ENCODE measurements around the gene CROCC2.

CROCC2 gene

GRCh38 chr2:240981871-240982800 lies 76.0 kb downstream of the CROCC2 start:
- H3K27me3 ChIP-seq (ENCODE audit: control insufficient read depth, insufficient read depth, low read length): peaks cover 14% of the 10 kb centered on the region
- no peak overlapping the region for H3K27ac ChIP-seq (ENCODE audit: low read length)
- H3K4me1 ChIP-seq (ENCODE audit: control insufficient read depth, low read depth, low read length): no peaks in the 10 kb centered on the region
- no peak overlapping the region for H3K4me3 ChIP-seq (ENCODE audit: low read length)
- no peaks in the 10 kb centered on the region for H3K9me3 ChIP-seq (ENCODE audit: control insufficient read depth, low read depth, low read length)
- no peaks in the 10 kb centered on the region for H3K36me3 ChIP-seq (ENCODE audit: control insufficient read depth, low read depth, low read length)
- no peak overlapping the region for H3K9ac ChIP-seq (ENCODE audit: low read length)

- Histone ChIP-seq H3K27ac (ENCODE audit: low read length) (no peak overlapping the region), H3K36me3 (ENCODE audit: control insufficient read depth, low read depth, low read length) (no peaks in the 10 kb centered on the region), H3K9me3 (ENCODE audit: control insufficient read depth, low read depth, low read length) (no peaks in the 10 kb centered on the region), H3K27me3 (ENCODE audit: control insufficient read depth, insufficient read depth, low read length) (peaks cover 14% of the 10 kb centered on the region), H3K4me3 (ENCODE audit: low read length) (no peak overlapping the region), H3K9ac (ENCODE audit: low read length) (no peak overlapping the region), H3K4me1 (ENCODE audit: control insufficient read depth, low read depth, low read length) (no peaks in the 10 kb centered on the region)
Measured at GRCh38 chr2:240982821-240983281, 76.7 kb downstream of the CROCC2 start.

- Histone ChIP-seq H3K27ac (ENCODE audit: low read length) (no peak overlapping the region), H3K36me3 (ENCODE audit: control insufficient read depth, low read depth, low read length) (no peaks in the 10 kb centered on the region), H3K27me3 (ENCODE audit: control insufficient read depth, insufficient read depth, low read length) (peaks cover 14% of the 10 kb centered on the region), H3K4me1 (ENCODE audit: control insufficient read depth, low read depth, low read length) (no peaks in the 10 kb centered on the region), H3K9me3 (ENCODE audit: control insufficient read depth, low read depth, low read length) (no peaks in the 10 kb centered on the region), H3K4me3 (ENCODE audit: low read length) (no peak overlapping the region), H3K9ac (ENCODE audit: low read length) (no peak overlapping the region)
Measured at GRCh38 chr2:240983361-240983995, 77.3 kb downstream of the CROCC2 start.

DNA sequence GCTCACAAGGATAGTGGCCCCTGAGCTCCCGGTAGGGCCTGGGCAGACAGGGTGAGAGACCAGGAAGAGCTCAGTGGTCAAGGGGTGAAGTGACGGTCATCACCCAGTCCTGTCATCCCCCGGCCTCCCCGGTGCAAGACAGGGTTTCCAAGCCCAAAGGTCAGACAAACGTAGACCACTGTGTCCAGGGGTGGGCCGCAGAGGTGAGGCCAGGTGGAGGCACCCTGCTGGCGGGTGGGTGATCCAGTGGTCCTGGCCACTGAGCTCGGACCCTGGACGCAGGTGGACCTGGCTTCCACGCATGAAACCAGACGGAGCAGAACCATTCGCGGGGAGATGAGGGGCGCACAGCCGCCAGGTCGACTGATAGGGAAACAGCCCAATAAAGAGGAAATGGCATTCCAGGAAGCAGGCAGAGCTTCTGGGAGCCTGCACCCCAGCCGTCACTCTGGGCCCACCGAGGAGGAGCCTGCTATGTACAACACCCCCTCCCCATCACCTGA lies 77.9 kb downstream of the CROCC2 start:
- peaks cover 14% of the 10 kb centered on the region for H3K27me3 ChIP-seq (ENCODE audit: control insufficient read depth, insufficient read depth, low read length)
- H3K4me1 ChIP-seq (ENCODE audit: control insufficient read depth, low read depth, low read length): no peaks in the 10 kb centered on the region
- no peaks in the 10 kb centered on the region for H3K9me3 ChIP-seq (ENCODE audit: control insufficient read depth, low read depth, low read length)
- no peak overlapping the region for H3K27ac ChIP-seq (ENCODE audit: low read length)
- no peak overlapping the region for H3K9ac ChIP-seq (ENCODE audit: low read length)
- no peaks in the 10 kb centered on the region for H3K36me3 ChIP-seq (ENCODE audit: control insufficient read depth, low read depth, low read length)
- H3K4me3 ChIP-seq (ENCODE audit: low read length): no peak overlapping the region

- Histone ChIP-seq H3K36me3 (ENCODE audit: control insufficient read depth, low read depth, low read length) (no peaks in the 10 kb centered on the region), H3K27me3 (ENCODE audit: control insufficient read depth, insufficient read depth, low read length) (peaks cover 14% of the 10 kb centered on the region), H3K4me3 (ENCODE audit: low read length) (no peak overlapping the region), H3K9me3 (ENCODE audit: control insufficient read depth, low read depth, low read length) (no peaks in the 10 kb centered on the region), H3K4me1 (ENCODE audit: control insufficient read depth, low read depth, low read length) (no peaks in the 10 kb centered on the region), H3K27ac (ENCODE audit: low read length) (no peak overlapping the region), H3K9ac (ENCODE audit: low read length) (no peak overlapping the region)
Measured at GRCh38 chr2:240985881-240986786, 80.0 kb downstream of the CROCC2 start.

DNA sequence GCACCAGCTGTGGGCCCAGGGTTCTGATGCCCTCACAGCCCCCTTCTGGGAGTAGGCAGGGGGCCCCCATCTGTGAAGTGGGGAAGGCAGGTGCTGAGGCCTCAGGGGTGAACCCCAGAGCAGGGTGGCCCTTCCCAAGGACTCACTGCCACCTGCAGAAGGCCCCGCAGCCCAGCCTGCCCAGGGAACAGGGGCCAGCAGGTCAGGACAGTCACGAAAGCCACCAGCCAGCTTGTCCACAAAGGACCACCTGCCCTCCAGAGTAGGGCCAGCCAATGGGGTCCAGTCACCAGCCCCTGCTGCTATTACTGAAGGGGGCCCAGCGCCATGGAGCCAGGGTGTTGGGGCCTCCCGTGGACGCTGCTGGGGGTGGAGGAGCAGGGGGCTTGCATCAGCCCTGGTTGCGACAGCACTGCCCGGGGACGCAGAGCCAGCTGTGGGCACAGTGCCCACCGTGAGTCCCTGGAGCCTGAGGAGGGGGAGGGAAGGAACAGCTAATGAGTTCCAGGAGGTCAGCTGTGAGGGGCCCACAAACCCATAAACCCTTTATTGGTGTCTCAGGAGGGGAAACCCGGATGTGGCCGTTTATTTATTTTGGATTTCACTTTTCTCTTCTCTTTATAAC lies 80.8 kb downstream of the CROCC2 start:
- no peak overlapping the region for H3K27ac ChIP-seq (ENCODE audit: low read length)
- no peaks in the 10 kb centered on the region for H3K9me3 ChIP-seq (ENCODE audit: control insufficient read depth, low read depth, low read length)
- H3K9ac ChIP-seq (ENCODE audit: low read length): no peak overlapping the region
- H3K36me3 ChIP-seq (ENCODE audit: control insufficient read depth, low read depth, low read length): no peaks in the 10 kb centered on the region
- H3K27me3 ChIP-seq (ENCODE audit: control insufficient read depth, insufficient read depth, low read length): peaks cover 13% of the 10 kb centered on the region
- H3K4me1 ChIP-seq (ENCODE audit: control insufficient read depth, low read depth, low read length): no peaks in the 10 kb centered on the region
- no peak overlapping the region for H3K4me3 ChIP-seq (ENCODE audit: low read length)

DNA sequence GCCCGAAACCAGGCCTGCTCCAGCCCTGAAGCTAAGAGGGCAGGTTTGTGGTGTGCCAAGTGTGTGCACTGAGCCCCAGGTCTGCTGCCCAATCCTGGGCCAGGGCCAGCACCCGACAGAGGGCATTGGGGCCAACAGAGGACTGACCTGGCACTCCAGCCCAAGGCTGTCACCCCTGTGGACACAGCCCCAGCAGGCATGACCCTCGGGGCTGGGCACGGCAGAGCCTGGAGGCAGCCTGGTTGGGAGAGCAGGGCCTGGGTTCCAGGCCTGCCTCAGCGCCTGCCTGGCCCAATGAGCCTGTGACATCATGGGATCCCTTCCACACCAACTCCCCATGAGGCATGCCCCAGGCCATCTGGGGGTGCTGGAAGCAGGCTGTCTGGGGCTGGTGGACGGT lies 81.5 kb downstream of the CROCC2 start:
- no peaks in the 10 kb centered on the region for H3K36me3 ChIP-seq (ENCODE audit: control insufficient read depth, low read depth, low read length)
- H3K27ac ChIP-seq (ENCODE audit: low read length): no peak overlapping the region
- H3K9me3 ChIP-seq (ENCODE audit: control insufficient read depth, low read depth, low read length): no peaks in the 10 kb centered on the region
- no peak overlapping the region for H3K4me3 ChIP-seq (ENCODE audit: low read length)
- H3K4me1 ChIP-seq (ENCODE audit: control insufficient read depth, low read depth, low read length): no peaks in the 10 kb centered on the region
- H3K27me3 ChIP-seq (ENCODE audit: control insufficient read depth, insufficient read depth, low read length): peaks cover 6% of the 10 kb centered on the region
- H3K9ac ChIP-seq (ENCODE audit: low read length): no peak overlapping the region

DNA sequence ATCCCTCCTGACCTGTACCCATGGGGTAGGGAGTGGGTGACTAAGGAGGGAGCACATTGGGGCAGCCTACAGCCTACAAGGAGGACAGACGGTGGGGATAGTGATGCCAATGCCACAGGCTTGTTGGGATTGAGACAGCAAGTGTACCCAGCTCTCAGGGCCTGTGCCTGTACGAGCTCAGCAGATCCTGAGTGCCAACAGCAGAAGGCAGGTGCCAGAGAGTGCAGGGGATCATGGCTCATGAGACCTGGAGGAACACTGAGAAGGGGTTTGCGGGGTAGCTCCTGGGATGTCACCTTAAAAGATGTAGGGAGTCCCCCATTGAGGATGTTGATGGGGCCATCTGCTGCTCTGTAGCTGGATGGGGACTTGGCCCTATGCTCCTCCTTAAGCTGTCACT lies 82.0 kb downstream of the CROCC2 start:
- H3K4me3 ChIP-seq (ENCODE audit: low read length): no peak overlapping the region

DNA sequence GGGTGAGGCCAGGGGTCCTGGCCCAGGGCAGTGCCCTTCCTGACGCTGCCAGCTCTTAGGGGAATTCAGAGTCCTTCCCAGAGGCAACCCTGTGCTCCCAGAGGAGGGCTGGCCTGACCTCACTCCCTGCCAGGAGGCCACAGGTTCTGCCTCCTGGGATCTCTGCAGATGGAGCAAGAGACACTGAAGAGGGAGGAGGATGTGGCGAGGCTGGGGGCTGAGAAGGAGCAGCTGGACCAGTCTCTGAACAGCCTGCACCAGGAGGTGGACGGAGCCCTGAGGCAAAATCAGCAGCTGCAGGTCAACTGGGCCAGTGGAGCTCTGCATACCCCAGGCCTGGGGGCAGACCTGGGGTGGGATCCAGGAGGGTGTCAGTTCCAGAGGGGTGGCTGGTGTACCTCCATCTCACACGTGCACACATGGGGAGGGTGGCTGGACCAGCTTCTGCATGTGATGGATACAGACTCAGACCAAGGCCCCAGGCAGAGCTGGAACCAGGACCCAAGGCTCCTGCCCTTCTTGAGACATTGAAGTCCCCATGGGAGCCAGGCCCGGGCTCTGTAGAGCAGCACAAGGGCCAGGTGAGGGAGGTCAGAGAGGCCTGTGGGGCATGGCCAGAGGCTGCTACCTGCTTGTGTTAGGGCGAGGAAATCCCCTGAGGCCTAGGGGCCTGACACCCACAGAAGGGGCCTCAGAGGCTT lies 82.6 kb downstream of the CROCC2 start:
- Histone ChIP-seq H3K27ac (ENCODE audit: low read length) (no peak overlapping the region), H3K36me3 (ENCODE audit: control insufficient read depth, low read depth, low read length) (no peaks in the 10 kb centered on the region), H3K4me3 (ENCODE audit: low read length) (no peak overlapping the region), H3K4me1 (ENCODE audit: control insufficient read depth, low read depth, low read length) (no peaks in the 10 kb centered on the region), H3K27me3 (ENCODE audit: control insufficient read depth, insufficient read depth, low read length) (no peaks in the 10 kb centered on the region), H3K9ac (ENCODE audit: low read length) (no peak overlapping the region), H3K9me3 (ENCODE audit: control insufficient read depth, low read depth, low read length) (no peaks in the 10 kb centered on the region)

More for the DNA sequence above, 82.0 kb downstream of the CROCC2 start:
- Histone ChIP-seq H3K4me1 (ENCODE audit: control insufficient read depth, low read depth, low read length) (no peaks in the 10 kb centered on the region), H3K36me3 (ENCODE audit: control insufficient read depth, low read depth, low read length) (no peaks in the 10 kb centered on the region), H3K9me3 (ENCODE audit: control insufficient read depth, low read depth, low read length) (no peaks in the 10 kb centered on the region), H3K9ac (ENCODE audit: low read length) (no peak overlapping the region), H3K27me3 (ENCODE audit: control insufficient read depth, insufficient read depth, low read length) (peaks cover under 1% of the 10 kb centered on the region), H3K27ac (ENCODE audit: low read length) (no peak overlapping the region)

- Histone ChIP-seq H3K9me3 (ENCODE audit: control insufficient read depth, low read depth, low read length) (no peaks in the 10 kb centered on the region), H3K27ac (ENCODE audit: low read length) (no peak overlapping the region), H3K4me3 (ENCODE audit: low read length) (no peak overlapping the region), H3K36me3 (ENCODE audit: control insufficient read depth, low read depth, low read length) (no peaks in the 10 kb centered on the region), H3K9ac (ENCODE audit: low read length) (no peak overlapping the region), H3K27me3 (ENCODE audit: control insufficient read depth, insufficient read depth, low read length) (no peaks in the 10 kb centered on the region), H3K4me1 (ENCODE audit: control insufficient read depth, low read depth, low read length) (no peaks in the 10 kb centered on the region)
Measured at GRCh38 chr2:240989451-240990265, 83.5 kb downstream of the CROCC2 start.

Data from iPS-18a (cell line).